Measurements from ENCODE around the gene CD207. TPM values are rescaled to one million over a fixed set of nuclear protein-coding genes. Genes with fewer than 3 reads are reported as not detected.

The CD207 gene
- total and polyA plus RNA-seq, 4 donors, result 0.06 to 1.8 (median 0.49) TPM

GRCh38 chr2:70784320-70784719 is 51.3 kb downstream of the CD207 start:
- ATAC-seq (ENCODE audit: insufficient read depth, low FRiP score) (no peak), DNase-seq (no peak)
- Histone ChIP-seq H3K4me3 (no peak overlapping the region), H3K9ac (ENCODE audit: insufficient read depth in 1 of 2, low read length in 2 of 2) (no peak overlapping the region), H3K27ac (ENCODE audit: low read depth in 1 of 2, low read length in 1 of 2) (no peak overlapping the region), H3K36me3 (ENCODE audit: control insufficient read depth in 4 of 4, insufficient read depth in 4 of 4, low read length in 4 of 4) (no peaks in the 10 kb centered on the region), H3K27me3 (ENCODE audit: control insufficient read depth in 3 of 3, insufficient read depth in 3 of 3, low read length in 2 of 3) (peaks cover 2 to 29% (median 28%) of the 10 kb centered on the region in 3 donors), H3K9me3 (ENCODE audit: control insufficient read depth in 4 of 4, insufficient read depth in 3 of 4, low read length in 3 of 4) (peaks cover 0 to 3% (median 0%) of the 10 kb centered on the region in 4 donors), H3K4me1 (ENCODE audit: control insufficient read depth in 5 of 5, insufficient read depth in 5 of 5, low read length in 5 of 5) (peaks cover 0 to 17% (median 0%) of the 10 kb centered on the region in 5 donors)
- 94 to 95% methylated on average over 2 of the region's 2 CpGs for WGBS, 2 donors
- no peak for TF ChIP-seq CTCF (IDR thresholded peaks at IDR 0.05; ENCODE audit: control extremely low read depth, extremely low read depth)

Small RNA genes within 50 kb of the gene (small RNA-seq; reads per million reads assigned to genes)
- not detected for gene HMGN2P21 (ENCODE audit: low replicate concordance)

Other genes with a start within 250 kb of the CD207 start
- 1 to 10 TPM; 3.0 to 5.9 TPM for gene ADD2, start 67.6 kb downstream of the CD207 start, total RNA-seq
- gene ADD2, start 67.6 kb downstream of the CD207 start, polyA plus RNA-seq, result under 1 TPM; 0.35 to 0.53 TPM
- gene FIGLA, start 45.2 kb downstream of the CD207 start, total RNA-seq, result under 1 TPM in 1 of 2 donors, not detected in 1; 0.31 TPM
- under 1 TPM in 1 of 2 donors, not detected in 1; 0.53 TPM for gene FIGLA, start 45.2 kb downstream of the CD207 start, polyA plus RNA-seq
- gene CLEC4F, start 15.2 kb downstream of the CD207 start, total RNA-seq, result under 1 TPM; 0.31 to 0.58 TPM
- gene CLEC4F, start 15.2 kb downstream of the CD207 start, polyA plus RNA-seq, result under 1 TPM; 0.34 to 0.39 TPM
- gene VAX2, start 64.8 kb upstream of the CD207 start, total RNA-seq, result 1 to 10 TPM in 1 of 2 donors, under 1 TPM in 1; 0.97 to 1.4 TPM
- 1 to 10 TPM in 1 of 2 donors, under 1 TPM in 1; 0.32 to 1.4 TPM for gene VAX2, start 64.8 kb upstream of the CD207 start, polyA plus RNA-seq
- gene ATP6V1B1, start 100.1 kb upstream of the CD207 start, total RNA-seq, result 1 to 10 TPM; 1.4 to 5.9 TPM
- gene ATP6V1B1, start 100.1 kb upstream of the CD207 start, polyA plus RNA-seq, result 1 to 10 TPM in 1 of 2 donors, under 1 TPM in 1; 0.33 to 2.2 TPM
- gene ANKRD53, start 142.8 kb upstream of the CD207 start, total RNA-seq, result 1 to 10 TPM in 1 of 2 donors, under 1 TPM in 1; 0.82 to 2.5 TPM
- under 1 TPM; 0.63 to 0.69 TPM for gene ANKRD53, start 142.8 kb upstream of the CD207 start, polyA plus RNA-seq
- 10 to 100 TPM; 23.0 to 55.8 TPM for gene TEX261, start 159.1 kb upstream of the CD207 start, total RNA-seq
- gene TEX261, start 159.1 kb upstream of the CD207 start, polyA plus RNA-seq, result 10 to 100 TPM; 31.8 to 36.9 TPM
- gene NAGK, start 232.8 kb upstream of the CD207 start, total RNA-seq, result 100 to 1,000 TPM in 1 of 2 donors, 10 to 100 TPM in 1; 48.2 to 132 TPM
- gene NAGK, start 232.8 kb upstream of the CD207 start, polyA plus RNA-seq, result 100 to 1,000 TPM; 133 to 162 TPM

Data from lung (tissue), 13 donors.